Measurements from ENCODE around the gene GPC5. TPM values are rescaled to one million over a fixed set of nuclear protein-coding genes. Genes with fewer than 3 reads are reported as not detected.

GPC5 gene
- total RNA-seq, 1 donor from 2014 or later, result 2.5 TPM

GRCh38 chr13:92487238-92487637, 1088.8 kb downstream of the GPC5 start:
- Mint-ChIP-seq H3K27ac (peak overlapping the region; percentile 50), H3K9me3 (peaks cover 4% of the 10 kb centered on the region), H3K27me3 (ENCODE audit: low read depth) (no peaks in the 10 kb centered on the region), H3K36me3 (peaks cover under 1% of the 10 kb centered on the region), H3K4me1 (peaks cover 11% of the 10 kb centered on the region), H3K4me3 (no peak overlapping the region)
- TF ChIP-seq, protein P1, sequence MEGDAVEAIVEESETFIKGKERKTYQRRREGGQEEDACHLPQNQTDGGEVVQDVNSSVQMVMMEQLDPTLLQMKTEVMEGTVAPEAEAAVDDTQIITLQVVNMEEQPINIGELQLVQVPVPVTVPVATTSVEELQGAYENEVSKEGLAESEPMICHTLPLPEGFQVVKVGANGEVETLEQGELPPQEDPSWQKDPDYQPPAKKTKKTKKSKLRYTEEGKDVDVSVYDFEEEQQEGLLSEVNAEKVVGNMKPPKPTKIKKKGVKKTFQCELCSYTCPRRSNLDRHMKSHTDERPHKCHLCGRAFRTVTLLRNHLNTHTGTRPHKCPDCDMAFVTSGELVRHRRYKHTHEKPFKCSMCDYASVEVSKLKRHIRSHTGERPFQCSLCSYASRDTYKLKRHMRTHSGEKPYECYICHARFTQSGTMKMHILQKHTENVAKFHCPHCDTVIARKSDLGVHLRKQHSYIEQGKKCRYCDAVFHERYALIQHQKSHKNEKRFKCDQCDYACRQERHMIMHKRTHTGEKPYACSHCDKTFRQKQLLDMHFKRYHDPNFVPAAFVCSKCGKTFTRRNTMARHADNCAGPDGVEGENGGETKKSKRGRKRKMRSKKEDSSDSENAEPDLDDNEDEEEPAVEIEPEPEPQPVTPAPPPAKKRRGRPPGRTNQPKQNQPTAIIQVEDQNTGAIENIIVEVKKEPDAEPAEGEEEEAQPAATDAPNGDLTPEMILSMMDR (IDR thresholded peaks at IDR 0.05; ENCODE audit: unreplicated experiment), result no peak
- no peak for DNase-seq (ENCODE audit: low spot score in 2 of 2, unreplicated experiment in 2 of 2)

DNA sequence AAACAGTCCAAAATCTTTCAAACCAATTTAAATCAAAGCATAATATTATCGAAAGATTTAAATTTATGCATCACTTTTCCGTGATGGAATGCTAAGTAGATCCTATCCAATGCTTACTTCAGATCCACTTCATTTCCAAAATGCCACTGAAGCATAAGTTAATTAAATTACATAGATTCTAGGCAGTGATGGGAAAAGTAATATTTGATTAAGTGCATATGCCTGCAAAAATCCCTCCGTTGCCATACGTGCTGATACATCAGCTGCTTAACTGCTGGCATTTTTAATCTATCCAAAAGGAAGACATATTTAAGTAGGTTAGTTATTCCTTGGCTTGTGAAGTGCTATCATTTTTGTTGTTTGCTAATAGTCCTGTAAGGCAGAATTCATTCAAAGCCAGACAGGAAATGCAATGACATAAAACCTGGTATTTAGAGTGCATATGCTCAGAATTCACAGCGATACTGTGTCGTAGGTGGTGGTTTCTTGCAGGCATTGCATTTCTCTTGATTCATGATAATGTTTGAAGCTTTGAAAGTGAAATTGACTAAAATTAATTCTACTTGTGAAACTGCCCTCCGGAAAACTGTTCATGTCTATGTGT, 1089.9 kb downstream of the GPC5 start:
- Mint-ChIP-seq H3K36me3 (no peaks in the 10 kb centered on the region), H3K4me1 (peaks cover 13% of the 10 kb centered on the region), H3K27ac (peak overlapping the region; percentile 78), H3K27me3 (ENCODE audit: low read depth) (no peaks in the 10 kb centered on the region), H3K9me3 (peaks cover 3% of the 10 kb centered on the region), H3K4me3 (no peak overlapping the region)
- DNase-seq (ENCODE audit: low spot score in 2 of 2, unreplicated experiment in 2 of 2), result no peak
- TF ChIP-seq, protein P1 (IDR thresholded peaks at IDR 0.05; ENCODE audit: unreplicated experiment), result no peak

- H3K36me3 Mint-ChIP-seq, result peaks cover 7% of the 10 kb centered on the region
- no peaks in the 10 kb centered on the region for H3K27me3 Mint-ChIP-seq (ENCODE audit: low read depth)
- TF ChIP-seq, protein P1 (IDR thresholded peaks at IDR 0.05; ENCODE audit: unreplicated experiment), result no peak
- peaks cover 19% of the 10 kb centered on the region for H3K9me3 Mint-ChIP-seq
- peaks cover 13% of the 10 kb centered on the region for H3K4me1 Mint-ChIP-seq
- no peak overlapping the region for H3K27ac Mint-ChIP-seq
- DNase-seq (ENCODE audit: low spot score in 2 of 2, unreplicated experiment in 2 of 2), result no peak
- H3K4me3 Mint-ChIP-seq, result no peak overlapping the region
Measured at GRCh38 chr13:92491839-92492238, 1093.4 kb downstream of the GPC5 start.

GRCh38 chr13:92494915-92495314, 1096.5 kb downstream of the GPC5 start:
- H3K4me3 Mint-ChIP-seq, result no peak overlapping the region
- no peak overlapping the region for H3K27ac Mint-ChIP-seq
- TF ChIP-seq, protein P1 (IDR thresholded peaks at IDR 0.05; ENCODE audit: unreplicated experiment), result no peak
- H3K4me1 Mint-ChIP-seq, result peaks cover 5% of the 10 kb centered on the region
- no peak for DNase-seq (ENCODE audit: low spot score in 2 of 2, unreplicated experiment in 2 of 2)
- H3K36me3 Mint-ChIP-seq, result peaks cover 21% of the 10 kb centered on the region
- H3K27me3 Mint-ChIP-seq (ENCODE audit: low read depth), result no peaks in the 10 kb centered on the region
- H3K9me3 Mint-ChIP-seq, result peaks cover 49% of the 10 kb centered on the region

DNA sequence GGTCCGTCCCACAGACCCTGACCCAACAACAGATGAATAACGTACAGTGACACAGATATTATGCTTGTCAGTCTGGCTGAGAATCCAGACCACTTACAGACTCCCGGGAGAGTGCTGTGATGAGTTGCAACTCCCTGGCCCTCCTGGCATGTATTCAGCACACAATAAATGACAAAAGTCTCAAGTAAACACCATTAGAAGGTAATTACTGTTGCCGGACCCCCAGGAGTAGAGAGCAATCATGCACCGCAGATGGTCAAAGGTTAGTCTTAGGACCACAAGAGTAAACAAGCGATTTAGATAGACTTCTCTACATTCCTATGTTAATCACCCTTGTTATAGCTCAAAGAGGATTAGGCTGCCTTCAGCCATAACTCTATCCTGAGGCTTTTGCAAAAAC, 1101.8 kb downstream of the GPC5 start:
- H3K36me3 Mint-ChIP-seq, result peaks cover 27% of the 10 kb centered on the region
- no peak overlapping the region for H3K27ac Mint-ChIP-seq
- peaks cover 10% of the 10 kb centered on the region for H3K4me1 Mint-ChIP-seq
- peaks cover 58% of the 10 kb centered on the region for H3K9me3 Mint-ChIP-seq
- H3K4me3 Mint-ChIP-seq, result no peak overlapping the region
- TF ChIP-seq, protein P1 (IDR thresholded peaks at IDR 0.05; ENCODE audit: unreplicated experiment), result no peak
- no peaks in the 10 kb centered on the region for H3K27me3 Mint-ChIP-seq (ENCODE audit: low read depth)
- DNase-seq (ENCODE audit: low spot score in 2 of 2, unreplicated experiment in 2 of 2), result no peak
